ENCODE data around the gene EVI5.

DNA sequence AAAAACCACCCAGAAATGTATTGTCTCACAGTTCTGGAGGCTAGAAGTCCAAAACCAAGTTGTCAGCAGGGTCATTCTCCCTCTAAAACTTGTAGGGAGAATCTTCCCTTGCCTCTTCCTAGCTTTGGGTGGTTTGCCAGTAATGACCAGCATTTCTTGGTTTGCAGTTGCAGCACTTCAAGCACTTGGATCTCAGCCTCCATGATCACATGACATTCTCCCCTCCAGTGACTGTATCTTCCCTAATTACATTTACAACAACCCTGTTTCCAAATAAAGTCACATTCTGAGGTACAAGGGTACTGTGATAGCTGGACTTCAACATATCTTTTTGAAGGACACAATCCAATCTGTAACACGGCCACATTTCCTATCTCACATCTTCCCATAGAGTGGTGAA is 37.2 kb downstream of the EVI5 start:
- no peak for TF ChIP-seq NFYB (CRISPR knock-in tag; conservative IDR thresholded peaks at IDR 0.05; ENCODE audit: low read depth)
- TF ChIP-seq SP1 (CRISPR knock-in tag; conservative IDR thresholded peaks at IDR 0.05), result no peak
- TF ChIP-seq CTCF (IDR thresholded peaks at IDR 0.05), result no peak
